Measurements from ENCODE around the gene SERPINA12.

DNA sequence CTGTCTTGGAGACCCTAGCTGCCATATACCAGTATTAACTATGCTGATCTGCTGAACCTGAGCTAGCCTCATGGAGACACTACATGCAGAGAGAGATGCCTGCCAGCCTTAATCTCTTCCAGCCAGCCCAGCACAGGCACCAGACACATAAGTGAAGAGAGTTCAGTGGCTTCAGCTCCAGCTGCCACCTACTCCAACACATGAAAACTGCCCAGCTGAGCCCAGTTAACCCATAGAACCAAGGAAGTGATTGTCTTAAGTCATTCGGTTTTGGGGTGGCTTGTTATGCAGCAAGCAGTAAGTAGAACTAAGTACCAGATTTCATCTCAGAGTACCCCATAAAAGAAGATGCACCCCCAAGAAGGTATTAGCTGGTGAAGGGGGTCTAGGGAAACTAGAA lies 64.3 kb downstream of the SERPINA12 start:
- TF ChIP-seq POLR2A (IDR thresholded peaks at IDR 0.05; ENCODE audit: low read depth, low read length) (no peak), TAF1 (IDR thresholded peaks at IDR 0.05; ENCODE audit: low read depth, low read length) (no peak), POLR2AphosphoS5 (IDR thresholded peaks at IDR 0.05; ENCODE audit: low read depth, low read length) (no peak), POU2F2 (IDR thresholded peaks at IDR 0.05; ENCODE audit: low read depth, low read length) (no peak), PAX5 (IDR thresholded peaks at IDR 0.05; ENCODE audit: insufficient read depth, low read length, severe bottlenecking) (no peak)

Measured in GM12891 (cell line).